ENCODE data around the gene GYPC.

DNA sequence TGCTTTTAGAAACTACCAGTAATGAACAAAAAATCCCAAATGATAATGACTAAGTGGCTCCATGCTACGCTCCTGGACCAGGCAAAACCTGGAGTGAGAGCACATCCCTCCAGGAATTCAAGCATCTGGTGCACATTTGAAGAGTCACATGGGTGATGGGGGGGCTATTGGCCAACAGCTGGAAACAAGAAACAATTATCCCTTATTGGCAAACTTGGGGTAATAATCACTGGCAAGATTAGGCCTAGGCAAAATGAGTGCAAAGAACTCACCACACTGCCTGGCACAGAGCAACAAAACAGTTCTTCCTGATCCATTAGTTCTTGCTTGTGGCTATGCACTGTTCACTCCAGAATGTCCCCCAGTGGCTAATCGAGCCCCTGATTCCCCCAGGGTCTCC lies 66.1 kb downstream of the GYPC start:
- TF ChIP-seq POLR2AphosphoS5 (IDR thresholded peaks at IDR 0.05) (no peak), POLR2A (IDR thresholded peaks at IDR 0.05) (no peak)
- TF ChIP-seq, protein P1, sequence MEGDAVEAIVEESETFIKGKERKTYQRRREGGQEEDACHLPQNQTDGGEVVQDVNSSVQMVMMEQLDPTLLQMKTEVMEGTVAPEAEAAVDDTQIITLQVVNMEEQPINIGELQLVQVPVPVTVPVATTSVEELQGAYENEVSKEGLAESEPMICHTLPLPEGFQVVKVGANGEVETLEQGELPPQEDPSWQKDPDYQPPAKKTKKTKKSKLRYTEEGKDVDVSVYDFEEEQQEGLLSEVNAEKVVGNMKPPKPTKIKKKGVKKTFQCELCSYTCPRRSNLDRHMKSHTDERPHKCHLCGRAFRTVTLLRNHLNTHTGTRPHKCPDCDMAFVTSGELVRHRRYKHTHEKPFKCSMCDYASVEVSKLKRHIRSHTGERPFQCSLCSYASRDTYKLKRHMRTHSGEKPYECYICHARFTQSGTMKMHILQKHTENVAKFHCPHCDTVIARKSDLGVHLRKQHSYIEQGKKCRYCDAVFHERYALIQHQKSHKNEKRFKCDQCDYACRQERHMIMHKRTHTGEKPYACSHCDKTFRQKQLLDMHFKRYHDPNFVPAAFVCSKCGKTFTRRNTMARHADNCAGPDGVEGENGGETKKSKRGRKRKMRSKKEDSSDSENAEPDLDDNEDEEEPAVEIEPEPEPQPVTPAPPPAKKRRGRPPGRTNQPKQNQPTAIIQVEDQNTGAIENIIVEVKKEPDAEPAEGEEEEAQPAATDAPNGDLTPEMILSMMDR (IDR thresholded peaks at IDR 0.05) = no peak
